ENCODE measurements around the gene GATAD2B.

DNA sequence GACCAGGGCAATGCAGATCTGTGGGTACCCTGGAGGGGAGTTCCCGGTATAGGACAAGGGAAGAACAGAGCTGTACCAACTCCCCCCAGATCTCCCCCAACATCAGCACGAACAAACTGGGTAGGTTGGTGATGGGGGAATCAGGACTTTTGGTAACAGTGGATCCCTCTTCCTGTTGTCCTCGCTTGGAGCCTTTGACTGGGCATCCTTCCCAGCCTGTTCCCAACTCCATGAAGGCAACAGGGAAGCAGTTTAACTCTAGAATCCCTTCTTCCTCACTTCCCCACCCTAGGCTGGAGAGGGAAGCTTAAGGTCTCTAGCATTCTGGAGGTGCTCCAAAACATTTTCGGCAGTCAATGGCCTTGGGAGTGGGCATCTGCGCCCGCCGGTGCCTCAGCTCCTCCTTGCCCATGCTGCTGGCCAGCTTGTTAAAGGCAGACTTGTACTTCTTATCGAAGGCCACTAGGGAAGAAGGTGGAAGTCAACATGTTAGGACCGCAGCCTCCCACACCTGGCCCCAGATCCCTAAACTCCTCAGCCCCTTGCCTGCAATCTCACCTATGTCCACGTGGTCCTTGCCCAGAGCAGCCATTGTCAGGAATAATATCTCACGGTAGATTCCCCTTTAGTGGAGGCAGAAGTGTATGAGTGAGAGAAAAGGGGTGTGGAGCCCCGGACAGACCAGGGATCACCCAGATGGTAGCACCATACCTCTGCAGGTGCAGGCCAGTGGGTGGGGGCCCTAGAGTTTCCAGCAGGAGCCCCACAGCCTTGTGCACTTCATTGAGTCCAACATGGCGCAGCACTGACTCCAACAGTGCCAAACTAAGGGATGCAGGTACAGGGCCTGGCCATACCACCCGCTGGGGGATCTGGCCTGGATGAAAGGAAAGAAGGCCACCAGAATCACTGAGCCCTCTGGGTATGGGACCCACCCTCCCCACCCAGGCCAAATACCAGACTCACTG, 7.5 kb upstream of the GATAD2B start:
- TF ChIP-seq EP300 (IDR thresholded peaks at IDR 0.05; ENCODE audit: low read depth) (no peak), POLR2A (IDR thresholded peaks at IDR 0.05) (no peak), POLR2AphosphoS5 (IDR thresholded peaks at IDR 0.05) (no peak)
- TF ChIP-seq, protein P1, sequence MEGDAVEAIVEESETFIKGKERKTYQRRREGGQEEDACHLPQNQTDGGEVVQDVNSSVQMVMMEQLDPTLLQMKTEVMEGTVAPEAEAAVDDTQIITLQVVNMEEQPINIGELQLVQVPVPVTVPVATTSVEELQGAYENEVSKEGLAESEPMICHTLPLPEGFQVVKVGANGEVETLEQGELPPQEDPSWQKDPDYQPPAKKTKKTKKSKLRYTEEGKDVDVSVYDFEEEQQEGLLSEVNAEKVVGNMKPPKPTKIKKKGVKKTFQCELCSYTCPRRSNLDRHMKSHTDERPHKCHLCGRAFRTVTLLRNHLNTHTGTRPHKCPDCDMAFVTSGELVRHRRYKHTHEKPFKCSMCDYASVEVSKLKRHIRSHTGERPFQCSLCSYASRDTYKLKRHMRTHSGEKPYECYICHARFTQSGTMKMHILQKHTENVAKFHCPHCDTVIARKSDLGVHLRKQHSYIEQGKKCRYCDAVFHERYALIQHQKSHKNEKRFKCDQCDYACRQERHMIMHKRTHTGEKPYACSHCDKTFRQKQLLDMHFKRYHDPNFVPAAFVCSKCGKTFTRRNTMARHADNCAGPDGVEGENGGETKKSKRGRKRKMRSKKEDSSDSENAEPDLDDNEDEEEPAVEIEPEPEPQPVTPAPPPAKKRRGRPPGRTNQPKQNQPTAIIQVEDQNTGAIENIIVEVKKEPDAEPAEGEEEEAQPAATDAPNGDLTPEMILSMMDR (IDR thresholded peaks at IDR 0.05): no peak
